Mononuclear cell (primary cell): ENCODE results near the gene DLG2. TPM values are rescaled to one million over a fixed set of nuclear protein-coding genes. Genes with fewer than 3 reads are reported as not detected.
"Not testable (repeated sequence)": the region's sequence is repeated elsewhere in the genome, so short reads cannot be mapped to it uniquely, and the experiment has no call there.

Source experiments
- H3K27me3 ChIP-seq: 2 replicates; pipeline ENCODE4 v1.6.0; 2011; ENCODE audit warnings: low read length, control low read depth; ENCODE audit not compliant: insufficient read depth
- H3K4me1 ChIP-seq: 2 replicates; pipeline ENCODE4 v1.5.1; 2011; ENCODE audit warnings: mild to moderate bottlenecking, low read length, control low read depth; ENCODE audit not compliant: insufficient read depth
- H3K4me3 ChIP-seq: 2 replicates; pipeline ENCODE4 v1.5.1; 2011; ENCODE audit warnings: mild to moderate bottlenecking, low read length, moderate library complexity
- H3K9me3 ChIP-seq: 2 replicates; pipeline ENCODE4 v1.5.1; 2011; ENCODE audit warnings: low read depth, mild to moderate bottlenecking, control low read depth, low read length
- total RNA-seq: library from RNA; depleted of rRNA; stranded (reverse); fragments of >200 nt; gene quantifications from one replicate; pipeline ENCODE4 v1.2.3, GENCODE V29; 2012

DLG2 gene
- total RNA-seq, 1 donor: 1.6 TPM

DNA sequence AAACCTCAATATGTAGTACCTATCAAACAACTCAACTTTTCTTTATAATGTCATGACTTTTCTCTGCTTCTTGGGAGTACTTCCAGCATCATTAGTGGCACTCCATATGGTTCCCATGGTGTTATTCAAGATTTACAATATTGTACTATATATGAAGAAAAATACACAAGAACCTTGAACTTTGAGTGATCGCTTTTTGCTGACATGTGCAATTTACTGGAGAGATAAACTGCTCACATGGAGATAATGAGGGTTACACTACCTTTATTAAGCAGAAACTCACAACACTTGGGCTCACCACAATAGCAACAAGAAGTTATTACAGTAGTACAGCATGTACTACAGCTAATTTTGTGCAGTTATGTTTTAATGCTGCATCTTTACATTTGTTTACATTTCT lies 388.2 kb downstream of the DLG2 start:
- Histone ChIP-seq H3K9me3 (no peaks in the 10 kb centered on the region), H3K27me3 (no peaks in the 10 kb centered on the region), H3K4me1 (no peaks in the 10 kb centered on the region), H3K4me3 (no peak overlapping the region)

DNA sequence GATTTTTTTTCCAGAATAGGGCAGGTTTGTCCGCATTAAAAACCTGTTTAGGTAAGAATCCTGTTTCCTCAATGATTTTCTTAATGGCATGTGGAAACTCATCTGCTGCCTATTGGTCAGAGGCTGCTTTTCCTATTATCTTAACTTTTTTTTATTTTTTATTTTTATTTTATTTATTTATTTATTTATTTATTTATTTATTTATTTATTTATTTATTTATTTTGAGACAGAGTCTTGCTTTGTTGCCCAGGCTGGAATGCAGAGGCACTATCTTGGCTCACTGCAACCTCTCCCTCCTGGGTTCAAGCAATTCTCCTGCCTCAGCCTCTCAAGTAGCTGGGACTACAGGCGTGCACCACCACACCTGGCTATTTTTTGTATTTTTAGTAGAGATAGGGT lies 389.1 kb downstream of the DLG2 start:
- not testable (repeated sequence) for H3K27me3 ChIP-seq, H3K4me1 ChIP-seq, H3K4me3 ChIP-seq, H3K9me3 ChIP-seq

DNA sequence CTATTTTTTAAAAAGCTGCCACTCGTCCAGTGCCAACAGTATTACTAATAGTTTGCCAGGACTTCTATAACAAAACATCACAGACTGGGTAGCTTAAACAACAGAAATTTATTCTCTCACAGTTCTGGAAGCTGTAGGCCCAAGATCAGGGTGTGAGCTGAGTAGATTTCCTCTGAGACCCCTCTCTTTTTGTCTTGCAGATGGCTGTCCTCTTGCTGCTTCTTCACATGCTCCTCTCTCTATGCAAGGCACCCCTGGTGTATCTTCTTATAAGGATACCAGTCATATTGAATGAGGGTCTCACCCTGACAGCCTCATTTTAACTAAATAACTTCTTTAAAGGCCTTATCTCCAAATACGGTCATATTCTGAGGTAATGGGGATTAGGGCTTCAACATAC lies 390.9 kb downstream of the DLG2 start:
- H3K27me3 ChIP-seq: no peaks in the 10 kb centered on the region
- no peaks in the 10 kb centered on the region for H3K9me3 ChIP-seq
- H3K4me3 ChIP-seq: no peak overlapping the region
- no peaks in the 10 kb centered on the region for H3K4me1 ChIP-seq

DNA sequence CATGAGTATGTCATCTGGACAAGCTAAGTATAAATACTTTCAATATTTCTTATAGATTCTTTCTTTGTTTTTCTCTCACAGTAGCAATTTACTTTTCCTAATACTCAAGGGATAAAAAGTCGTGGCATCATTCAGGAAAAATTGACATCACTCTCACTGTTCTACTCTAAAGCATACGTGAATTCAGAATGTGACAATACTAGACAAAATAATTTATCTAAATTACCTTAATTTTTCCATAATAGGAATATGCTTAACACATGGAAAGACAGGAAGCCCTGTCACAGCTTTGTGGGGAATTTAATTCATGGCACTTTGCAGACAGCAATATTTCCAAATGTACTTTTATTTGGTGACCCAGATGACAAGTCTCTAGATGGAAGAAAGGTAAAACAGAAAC lies 394.6 kb downstream of the DLG2 start:
- Histone ChIP-seq H3K4me3 (no peak overlapping the region), H3K27me3 (no peaks in the 10 kb centered on the region), H3K4me1 (no peaks in the 10 kb centered on the region), H3K9me3 (no peaks in the 10 kb centered on the region)

DNA sequence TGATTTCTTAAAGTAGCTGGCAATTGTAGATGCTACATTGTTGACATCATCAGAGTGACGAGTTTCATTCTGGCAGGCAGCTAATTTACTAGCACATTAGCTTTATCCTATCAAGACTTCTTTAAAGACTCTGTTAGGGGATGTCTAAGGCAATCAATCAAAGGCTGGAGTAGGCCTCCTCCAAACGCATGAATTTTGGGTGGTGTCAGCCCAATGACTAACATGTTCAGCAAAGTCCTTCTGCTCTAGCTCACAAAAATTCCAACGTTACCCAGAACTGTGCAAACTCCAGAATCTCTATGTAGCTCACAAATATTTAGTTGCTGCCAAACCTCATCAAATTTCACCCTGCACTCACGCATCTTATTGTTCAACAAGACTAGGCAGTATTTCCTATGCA lies 395.6 kb downstream of the DLG2 start:
- Histone ChIP-seq H3K4me3 (no peak overlapping the region), H3K4me1 (no peaks in the 10 kb centered on the region), H3K9me3 (no peaks in the 10 kb centered on the region), H3K27me3 (no peaks in the 10 kb centered on the region)

DNA sequence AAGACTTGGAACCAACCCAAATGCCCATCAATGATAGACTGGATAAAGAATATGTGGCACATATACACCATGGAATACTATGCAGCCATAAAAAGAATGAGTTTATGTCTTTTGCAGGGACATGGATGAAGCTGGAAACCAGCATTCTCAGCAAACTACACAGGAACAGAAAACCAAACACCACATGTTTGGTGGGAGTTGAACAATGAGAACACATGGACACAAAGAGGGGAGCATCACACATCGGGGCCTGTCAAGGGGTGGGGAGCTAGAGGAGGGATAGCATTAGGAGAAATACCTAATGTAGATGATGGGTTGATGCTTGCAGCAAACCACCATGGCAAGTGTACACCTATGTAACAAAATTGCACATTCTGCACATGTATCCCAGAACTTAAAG lies 397.4 kb downstream of the DLG2 start:
- not testable (repeated sequence) for H3K9me3 ChIP-seq, H3K4me3 ChIP-seq, H3K4me1 ChIP-seq, H3K27me3 ChIP-seq

GRCh38 chr11:85196968-85197367 lies 430.2 kb downstream of the DLG2 start:
- peaks cover 9% of the 10 kb centered on the region for H3K9me3 ChIP-seq
- H3K4me3 ChIP-seq: no peak overlapping the region
- no peaks in the 10 kb centered on the region for H3K4me1 ChIP-seq
- H3K27me3 ChIP-seq: no peaks in the 10 kb centered on the region

DNA sequence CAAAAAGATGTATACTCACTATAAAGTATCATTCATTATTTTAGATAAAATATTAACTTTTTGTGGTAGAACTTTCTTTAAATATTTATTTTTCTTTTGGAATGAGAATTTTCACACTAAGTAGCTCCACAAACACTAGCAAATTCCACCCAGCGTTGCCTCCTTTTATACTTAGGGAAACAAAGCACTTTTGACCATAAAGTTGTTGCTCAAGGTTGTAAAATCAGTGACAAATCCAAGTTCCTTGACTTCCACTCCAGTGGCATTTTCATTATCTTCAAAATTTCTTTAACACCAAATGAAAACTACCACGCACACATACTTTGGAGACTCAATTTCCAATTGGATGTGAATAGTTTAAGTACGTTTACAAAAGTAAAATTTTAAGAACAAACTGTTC lies 431.2 kb downstream of the DLG2 start:
- Histone ChIP-seq H3K27me3 (no peaks in the 10 kb centered on the region), H3K9me3 (no peaks in the 10 kb centered on the region), H3K4me1 (no peaks in the 10 kb centered on the region), H3K4me3 (no peak overlapping the region)

GRCh38 chr11:85187992-85188391 lies 439.2 kb downstream of the DLG2 start:
- no peaks in the 10 kb centered on the region for H3K27me3 ChIP-seq
- H3K9me3 ChIP-seq: no peaks in the 10 kb centered on the region
- no peak overlapping the region for H3K4me3 ChIP-seq
- H3K4me1 ChIP-seq: no peaks in the 10 kb centered on the region

DNA sequence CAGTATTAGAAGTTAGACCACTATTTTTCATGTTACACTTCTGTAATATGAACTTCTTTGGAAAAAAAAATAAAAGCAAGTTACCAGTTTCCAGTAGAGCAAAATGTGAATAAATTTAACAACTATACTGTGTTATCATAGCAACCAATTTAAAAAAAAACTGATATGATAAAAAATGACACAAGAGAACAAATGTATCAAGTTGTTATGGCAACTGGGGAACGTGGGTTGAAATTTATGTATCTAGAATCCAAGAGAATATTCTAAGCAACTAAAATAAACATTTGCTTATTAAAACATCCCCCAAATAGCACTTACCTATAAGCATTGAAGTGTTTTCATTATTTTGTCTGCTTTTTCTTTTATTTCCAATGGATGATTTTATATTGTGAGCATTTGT lies 442.4 kb downstream of the DLG2 start:
- H3K9me3 ChIP-seq: no peaks in the 10 kb centered on the region
- no peaks in the 10 kb centered on the region for H3K4me1 ChIP-seq
- H3K27me3 ChIP-seq: no peaks in the 10 kb centered on the region
- H3K4me3 ChIP-seq: no peak overlapping the region

DNA sequence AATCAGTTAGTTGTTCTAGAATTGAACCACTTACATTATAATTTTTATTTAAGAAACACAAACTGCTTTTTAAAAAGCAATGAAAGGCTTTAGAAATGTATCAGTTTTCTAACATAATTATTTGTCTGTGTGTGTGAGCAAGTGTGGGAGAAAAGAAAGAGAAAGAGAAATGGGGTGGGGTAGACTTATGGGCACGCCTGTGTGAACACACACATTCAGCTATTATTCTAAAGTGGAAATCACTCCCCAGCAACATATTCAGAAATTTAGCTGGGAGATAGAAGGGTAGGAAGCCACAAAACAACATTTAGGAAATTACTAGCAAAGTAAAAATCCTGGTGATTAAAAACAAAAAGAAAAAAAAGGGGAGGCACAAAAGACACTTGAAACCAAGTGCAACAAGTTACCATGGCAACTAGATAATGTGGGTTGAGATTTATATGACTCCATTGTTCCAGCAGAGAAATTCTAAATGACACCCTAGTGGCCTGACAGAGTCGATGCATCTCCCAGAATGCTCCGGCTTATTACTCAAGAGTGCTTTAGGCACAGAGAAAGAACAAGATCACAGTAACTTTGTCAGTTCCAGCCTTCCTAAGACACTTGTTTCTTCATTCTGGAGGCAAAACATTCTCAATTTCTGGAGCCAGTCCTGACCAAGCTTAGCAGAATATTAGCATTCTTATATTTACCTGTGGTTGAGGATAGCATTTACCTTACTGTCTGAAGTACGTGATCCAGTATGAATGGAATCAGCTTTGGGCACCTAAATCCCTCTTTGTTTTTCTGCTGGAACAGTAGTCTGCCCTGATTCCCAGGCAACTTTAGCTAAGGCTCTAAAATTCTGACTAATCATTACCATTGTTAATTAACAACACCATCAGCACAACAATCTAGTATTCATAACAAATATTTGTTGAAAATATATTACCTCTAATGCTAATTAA lies 444.4 kb downstream of the DLG2 start:
- no peaks in the 10 kb centered on the region for H3K27me3 ChIP-seq
- H3K4me3 ChIP-seq: no peak overlapping the region
- H3K9me3 ChIP-seq: no peaks in the 10 kb centered on the region
- no peaks in the 10 kb centered on the region for H3K4me1 ChIP-seq

DNA sequence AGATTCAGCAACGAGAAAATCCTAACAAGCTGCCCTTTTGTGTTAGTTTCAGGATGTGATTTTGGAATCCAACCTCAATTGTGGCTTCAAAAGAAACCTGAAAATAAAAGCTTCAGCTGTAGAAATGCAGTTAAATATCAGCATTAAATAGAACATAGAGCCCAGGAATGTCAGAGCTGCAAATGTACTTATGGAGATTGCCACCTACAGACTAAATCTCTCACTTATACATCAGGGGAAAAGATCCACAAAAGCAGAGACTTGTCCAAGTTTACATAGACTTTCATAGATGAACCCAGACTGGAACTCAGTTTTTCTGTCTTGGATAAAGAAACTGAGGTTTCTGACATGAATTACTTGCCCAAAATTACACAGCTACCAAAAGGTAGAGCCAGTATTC lies 446.6 kb downstream of the DLG2 start:
- Histone ChIP-seq H3K4me1 (no peaks in the 10 kb centered on the region), H3K9me3 (no peaks in the 10 kb centered on the region), H3K27me3 (no peaks in the 10 kb centered on the region), H3K4me3 (no peak overlapping the region)

DNA sequence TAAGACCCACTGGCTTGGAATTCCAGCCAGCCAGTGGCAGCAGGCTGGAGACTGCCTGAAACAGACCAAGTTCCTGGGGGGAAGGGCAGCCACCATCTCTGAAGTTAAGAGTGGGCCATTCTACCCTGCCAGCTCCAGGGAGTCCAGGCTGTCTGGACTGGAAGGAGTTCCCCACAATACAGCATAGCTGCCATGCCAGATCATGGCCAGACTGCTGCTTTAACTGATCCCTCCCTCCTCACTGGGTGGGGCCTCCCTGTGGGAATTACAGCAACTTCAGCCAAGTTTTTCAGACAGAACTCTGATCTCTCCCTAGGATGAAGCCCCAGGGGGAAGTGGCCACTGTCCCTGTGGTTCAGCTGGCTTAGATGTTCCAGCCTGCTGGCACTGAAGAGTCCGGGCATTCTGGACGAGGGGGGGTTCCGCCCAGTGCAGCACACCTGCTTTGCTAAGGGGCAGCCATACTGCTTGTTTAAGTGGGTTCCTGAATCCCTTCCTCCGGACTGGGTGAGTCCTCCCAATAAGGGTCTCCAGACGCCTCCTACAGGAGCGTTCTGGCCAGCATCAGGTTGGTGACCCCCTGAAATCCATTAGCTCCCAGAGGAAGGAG lies 455.4 kb downstream of the DLG2 start:
- no peaks in the 10 kb centered on the region for H3K27me3 ChIP-seq
- no peaks in the 10 kb centered on the region for H3K9me3 ChIP-seq
- no peaks in the 10 kb centered on the region for H3K4me1 ChIP-seq
- H3K4me3 ChIP-seq: no peak overlapping the region

DNA sequence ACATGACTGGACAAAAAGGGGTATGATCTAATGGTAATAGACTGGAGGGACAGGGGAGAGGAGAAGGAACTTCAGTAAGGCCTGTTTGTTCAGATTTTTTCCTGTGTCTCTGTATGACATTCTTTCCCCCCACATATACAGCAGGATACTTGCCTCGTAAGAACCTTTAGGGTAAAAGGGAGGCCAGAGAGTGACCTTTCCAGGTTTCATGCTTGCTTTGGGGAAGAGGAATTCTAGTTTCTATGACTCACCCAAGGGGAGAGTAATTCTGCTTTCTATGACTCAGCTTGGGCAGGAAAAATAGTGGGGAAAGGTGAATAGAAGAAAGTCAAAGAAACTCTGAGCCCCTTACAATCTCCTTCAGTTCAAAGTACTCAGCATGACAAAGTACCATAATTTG lies 457.0 kb downstream of the DLG2 start:
- no peaks in the 10 kb centered on the region for H3K27me3 ChIP-seq
- H3K4me1 ChIP-seq: no peaks in the 10 kb centered on the region

DNA sequence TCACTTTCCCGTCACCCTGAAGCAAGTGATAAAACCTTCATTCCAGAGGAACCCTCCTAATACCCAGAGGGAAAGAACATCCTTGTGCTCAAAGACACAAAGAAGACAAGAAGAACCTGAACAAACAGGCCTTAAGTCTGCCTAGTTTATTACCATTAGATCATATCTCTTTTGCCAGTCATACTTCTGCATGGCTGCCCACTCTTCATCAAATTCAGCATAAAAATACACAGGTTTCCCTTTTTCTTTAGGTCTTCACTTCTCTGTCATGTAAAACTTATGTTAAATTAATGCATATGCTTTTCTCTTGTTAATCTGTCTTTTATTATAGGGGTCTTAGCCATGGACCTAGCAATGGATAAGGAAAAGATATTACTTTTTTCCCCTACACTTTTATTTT lies 459.7 kb downstream of the DLG2 start:
- no peaks in the 10 kb centered on the region for H3K4me1 ChIP-seq
- no peaks in the 10 kb centered on the region for H3K9me3 ChIP-seq
- no peak overlapping the region for H3K4me3 ChIP-seq
- H3K27me3 ChIP-seq: no peaks in the 10 kb centered on the region

More for the DNA sequence above, 457.0 kb downstream of the DLG2 start:
- Histone ChIP-seq H3K4me3 (no peak overlapping the region), H3K9me3 (no peaks in the 10 kb centered on the region)

- Histone ChIP-seq H3K27me3 (no peaks in the 10 kb centered on the region), H3K9me3 (no peaks in the 10 kb centered on the region), H3K4me3 (no peak overlapping the region), H3K4me1 (no peaks in the 10 kb centered on the region)
Measured at GRCh38 chr11:85167038-85167437, 460.1 kb downstream of the DLG2 start.
